Measurements from ENCODE around the gene FAM234B. TPM values are rescaled to one million over a fixed set of nuclear protein-coding genes. Genes with fewer than 3 reads are reported as not detected.

Gene FAM234B
- polyA plus RNA-seq, 1 of the 3 experiments (the other 2 are of a cell fraction), result 3.7 TPM

DNA sequence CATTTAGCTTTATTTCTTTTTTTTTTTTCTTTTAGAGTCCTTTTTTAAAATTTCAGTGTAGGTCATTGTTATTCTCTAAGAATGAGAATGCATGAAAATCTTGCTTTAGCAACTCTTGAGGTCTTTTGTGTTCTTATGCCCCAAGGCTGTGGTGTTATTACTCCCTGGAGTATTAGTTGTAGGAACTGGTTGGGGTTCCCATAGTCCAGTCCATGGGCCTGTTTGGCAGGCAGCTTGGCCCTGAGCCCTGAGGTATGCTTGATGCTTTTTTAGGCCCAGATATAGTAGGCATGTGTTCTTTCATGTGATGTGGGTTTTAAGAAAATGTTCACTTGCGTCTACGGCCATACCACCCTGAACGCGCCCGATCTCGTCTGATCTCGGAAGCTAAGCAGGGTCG is 1.6 kb downstream of the FAM234B start:
- H3K9me2 ChIP-seq, result no peaks in the 10 kb centered on the region
- H3K9ac ChIP-seq, result no peak overlapping the region
- WGBS (ENCODE audit: low lambda C conversion rate), result 98% methylated on average over 8 of the region's 8 CpGs
- POLR2A ChIA-PET, result no interaction called here
- H3K27ac ChIP-seq (ENCODE audit: low read depth in 2 of 2, low read length in 1 of 2), result no peak overlapping the region
- H3K79me2 ChIP-seq (ENCODE audit: insufficient read depth), result no peaks in the 10 kb centered on the region
- H2AFZ ChIP-seq (ENCODE audit: low read depth), result no peak overlapping the region
- peaks cover 0 to 4% of the 10 kb centered on the region in 2 experiments; a peak in 2 of 4 replicates for H3K4me1 ChIP-seq (ENCODE audit: control insufficient read depth in 1 of 2, insufficient read depth in 2 of 2, low read depth in 1 of 2, low read length in 1 of 2)
- no peaks in the 10 kb centered on the region for H3K27me3 ChIP-seq (ENCODE audit: insufficient read depth)
- no peak overlapping the region for H3K4me3 ChIP-seq (ENCODE audit: low read depth in 2 of 2, low read length in 1 of 2)
- no peaks in the 10 kb centered on the region for H3K9me3 ChIP-seq
- DNase-seq, result no peak
- H3F3A ChIP-seq (replicated peaks; ENCODE audit: insufficient read depth), result no peaks in the 10 kb centered on the region
- H3K36me3 ChIP-seq (replicated peaks in 1 of 2; ENCODE audit: control insufficient read depth in 1 of 2, insufficient read depth in 2 of 2, low read length in 1 of 2), result no peaks in the 10 kb centered on the region
- no peak overlapping the region for H3K4me2 ChIP-seq
- CTCF ChIA-PET, result interaction anchor here (3.2 kb wide), 1 partner anchor 11 kb away, joined by 9 read pairs; no protein-coding TSS in a partner anchor
- no peaks in the 10 kb centered on the region for H4K20me1 ChIP-seq (ENCODE audit: insufficient read depth)
- no peak for TF ChIP-seq TAF1 (IDR thresholded peaks at IDR 0.05; ENCODE audit: borderline replicate concordance, low read depth, low read length)
- TF ChIP-seq, protein P1, sequence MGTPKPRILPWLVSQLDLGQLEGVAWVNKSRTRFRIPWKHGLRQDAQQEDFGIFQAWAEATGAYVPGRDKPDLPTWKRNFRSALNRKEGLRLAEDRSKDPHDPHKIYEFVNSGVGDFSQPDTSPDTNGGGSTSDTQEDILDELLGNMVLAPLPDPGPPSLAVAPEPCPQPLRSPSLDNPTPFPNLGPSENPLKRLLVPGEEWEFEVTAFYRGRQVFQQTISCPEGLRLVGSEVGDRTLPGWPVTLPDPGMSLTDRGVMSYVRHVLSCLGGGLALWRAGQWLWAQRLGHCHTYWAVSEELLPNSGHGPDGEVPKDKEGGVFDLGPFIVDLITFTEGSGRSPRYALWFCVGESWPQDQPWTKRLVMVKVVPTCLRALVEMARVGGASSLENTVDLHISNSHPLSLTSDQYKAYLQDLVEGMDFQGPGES (IDR thresholded peaks at IDR 0.05; ENCODE audit: low read depth, low read length), result no peak
- no peak for TF ChIP-seq FOSL2 (IDR thresholded peaks at IDR 0.05; ENCODE audit: borderline replicate concordance, low read depth)
- TF ChIP-seq, protein P2, sequence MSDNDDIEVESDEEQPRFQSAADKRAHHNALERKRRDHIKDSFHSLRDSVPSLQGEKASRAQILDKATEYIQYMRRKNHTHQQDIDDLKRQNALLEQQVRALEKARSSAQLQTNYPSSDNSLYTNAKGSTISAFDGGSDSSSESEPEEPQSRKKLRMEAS (IDR thresholded peaks at IDR 0.05; ENCODE audit: low read depth), result no peak
- no peak for TF ChIP-seq MEF2A (IDR thresholded peaks at IDR 0.05; ENCODE audit: borderline replicate concordance, low read depth)
- TF ChIP-seq FOXJ3 (CRISPR knock-in tag; IDR thresholded peaks at IDR 0.05), result no peak
- TF ChIP-seq, protein P3, sequence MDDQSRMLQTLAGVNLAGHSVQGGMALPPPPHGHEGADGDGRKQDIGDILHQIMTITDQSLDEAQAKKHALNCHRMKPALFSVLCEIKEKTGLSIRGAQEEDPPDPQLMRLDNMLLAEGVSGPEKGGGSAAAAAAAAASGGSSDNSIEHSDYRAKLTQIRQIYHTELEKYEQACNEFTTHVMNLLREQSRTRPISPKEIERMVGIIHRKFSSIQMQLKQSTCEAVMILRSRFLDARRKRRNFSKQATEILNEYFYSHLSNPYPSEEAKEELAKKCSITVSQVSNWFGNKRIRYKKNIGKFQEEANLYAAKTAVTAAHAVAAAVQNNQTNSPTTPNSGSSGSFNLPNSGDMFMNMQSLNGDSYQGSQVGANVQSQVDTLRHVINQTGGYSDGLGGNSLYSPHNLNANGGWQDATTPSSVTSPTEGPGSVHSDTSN (IDR thresholded peaks at IDR 0.05), result no peak
- TF ChIP-seq REST (IDR thresholded peaks at IDR 0.05; ENCODE audit: low read depth, low read length), result no peak
- no peak for TF ChIP-seq SIN3A (IDR thresholded peaks at IDR 0.05; ENCODE audit: borderline replicate concordance, low read depth, low read length)
- TF ChIP-seq RXRA (IDR thresholded peaks at IDR 0.05; ENCODE audit: borderline replicate concordance, low read depth), result no peak
- no peak for TF ChIP-seq SMC3 (IDR thresholded peaks at IDR 0.05; ENCODE audit: low read depth, low read length)
- TF ChIP-seq, protein P4, sequence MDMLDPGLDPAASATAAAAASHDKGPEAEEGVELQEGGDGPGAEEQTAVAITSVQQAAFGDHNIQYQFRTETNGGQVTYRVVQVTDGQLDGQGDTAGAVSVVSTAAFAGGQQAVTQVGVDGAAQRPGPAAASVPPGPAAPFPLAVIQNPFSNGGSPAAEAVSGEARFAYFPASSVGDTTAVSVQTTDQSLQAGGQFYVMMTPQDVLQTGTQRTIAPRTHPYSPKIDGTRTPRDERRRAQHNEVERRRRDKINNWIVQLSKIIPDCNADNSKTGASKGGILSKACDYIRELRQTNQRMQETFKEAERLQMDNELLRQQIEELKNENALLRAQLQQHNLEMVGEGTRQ (IDR thresholded peaks at IDR 0.05; ENCODE audit: borderline replicate concordance, low read depth, low read length), result no peak
- no peak for TF ChIP-seq POLR2AphosphoS5 (IDR thresholded peaks at IDR 0.05; ENCODE audit: low read depth, low read length)
- no peak for TF ChIP-seq FOXM1 (IDR thresholded peaks at IDR 0.05; ENCODE audit: low read depth)
- no peak for TF ChIP-seq RFX5 (IDR thresholded peaks at IDR 0.05; ENCODE audit: low read length)
- no peak for TF ChIP-seq NRF1 (IDR thresholded peaks at IDR 0.05; ENCODE audit: low read depth, low read length)
- no peak for TF ChIP-seq CTCF (IDR thresholded peaks at IDR 0.05)
- no peak for TF ChIP-seq RAD21 (IDR thresholded peaks at IDR 0.05; ENCODE audit: low read length)
- TF ChIP-seq YY1 (IDR thresholded peaks at IDR 0.05; ENCODE audit: low read depth), result no peak
- no peak for TF ChIP-seq NFIC (IDR thresholded peaks at IDR 0.05; ENCODE audit: borderline replicate concordance)

Measured in SK-N-SH (cell line).